GM19438 (cell line): ENCODE measurements around the gene DMRTA1.
"Not testable (repeated sequence)": the region's sequence is repeated elsewhere in the genome, so short reads cannot be mapped to it uniquely, and the experiment has no call there.

Source experiments
- ATAC-seq: cut with Tn5 transposase; IDR thresholded peaks from one replicate; pipeline ENCODE4 v1.9.1; 2021; ENCODE audit warnings: low read depth; ENCODE audit not compliant: unreplicated experiment

DMRTA1 gene

DNA sequence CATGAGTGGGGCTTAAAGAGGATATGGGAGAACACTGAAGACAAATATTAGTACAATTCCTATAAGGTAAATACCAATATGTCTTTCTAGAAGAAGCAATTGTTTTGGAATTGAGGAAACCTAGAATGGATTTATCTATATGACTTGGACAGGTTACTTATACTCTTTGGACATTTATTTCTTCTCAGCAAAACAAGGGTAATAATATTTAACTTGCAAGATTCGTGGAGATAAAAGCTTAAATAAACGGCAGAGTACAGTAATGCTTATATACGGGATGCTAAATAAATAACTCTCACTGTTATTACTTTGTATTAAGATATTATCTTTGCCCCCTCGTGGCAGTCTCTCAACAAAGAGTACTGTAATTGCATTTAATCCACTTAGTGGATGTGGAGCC, 8.6 kb downstream of the DMRTA1 start:
- ATAC-seq = no peak

- ATAC-seq = no peak
Observed at GRCh38 chr9:22457448-22457847, 10.8 kb downstream of the DMRTA1 start.

- ATAC-seq = no peak
Observed at GRCh38 chr9:22463205-22463604, 16.6 kb downstream of the DMRTA1 start.

DNA sequence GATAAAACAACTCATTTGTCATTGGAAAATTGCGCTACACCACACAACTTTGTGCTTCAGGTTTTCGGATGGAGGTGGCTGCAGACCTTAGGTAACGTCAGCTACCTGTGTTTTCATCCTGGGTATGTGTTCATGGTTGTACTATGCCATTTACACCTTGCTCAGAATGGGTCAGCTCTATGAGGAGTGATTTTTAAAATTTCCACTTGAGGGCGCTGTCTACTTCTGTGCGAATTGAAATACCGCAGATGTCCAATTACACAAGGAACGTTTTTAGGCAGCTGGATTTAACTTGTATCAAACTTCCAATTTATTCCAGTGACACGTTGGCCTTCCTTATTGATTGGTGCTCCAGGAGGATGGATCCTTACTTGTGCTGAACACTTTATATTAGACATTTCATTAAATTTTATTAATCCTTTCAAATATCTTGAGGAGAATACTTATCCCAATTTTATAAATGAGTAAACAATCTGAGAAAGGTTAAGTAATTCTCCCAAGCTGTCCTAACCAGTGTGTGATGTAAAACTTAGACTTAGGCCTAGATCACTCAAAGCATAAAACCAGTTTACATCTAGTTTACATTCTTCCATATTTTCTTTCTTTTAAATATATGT, 23.4 kb downstream of the DMRTA1 start:
- ATAC-seq = peak; percentile 88

- ATAC-seq = no peak
Observed at GRCh38 chr9:22481566-22481965, 34.9 kb downstream of the DMRTA1 start.

DNA sequence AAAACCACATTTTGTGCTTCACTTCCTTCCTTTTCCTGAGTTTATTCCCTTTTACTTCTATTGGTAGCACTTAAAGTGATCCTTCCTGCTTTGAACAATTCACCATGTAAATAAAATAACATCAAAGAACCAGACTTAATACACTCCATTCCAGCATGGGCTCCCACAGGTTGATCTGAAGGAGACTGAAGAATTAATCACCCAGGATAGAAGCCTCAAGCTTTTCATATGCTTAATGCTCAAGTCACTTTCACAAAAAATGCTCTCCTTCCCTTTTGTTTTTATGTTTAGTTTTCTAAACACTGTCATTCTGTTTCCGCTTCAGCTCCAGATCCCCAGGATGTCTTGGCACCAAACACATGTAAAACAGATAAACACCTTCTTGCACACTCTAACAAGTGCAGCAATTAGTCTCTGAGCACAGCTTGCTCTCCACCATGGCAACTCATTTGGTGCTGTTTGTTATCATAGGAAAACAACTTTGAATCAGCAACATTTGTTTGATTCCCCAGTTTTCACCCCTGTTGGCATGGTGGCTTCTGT, 37.0 kb downstream of the DMRTA1 start:
- ATAC-seq = no peak

DNA sequence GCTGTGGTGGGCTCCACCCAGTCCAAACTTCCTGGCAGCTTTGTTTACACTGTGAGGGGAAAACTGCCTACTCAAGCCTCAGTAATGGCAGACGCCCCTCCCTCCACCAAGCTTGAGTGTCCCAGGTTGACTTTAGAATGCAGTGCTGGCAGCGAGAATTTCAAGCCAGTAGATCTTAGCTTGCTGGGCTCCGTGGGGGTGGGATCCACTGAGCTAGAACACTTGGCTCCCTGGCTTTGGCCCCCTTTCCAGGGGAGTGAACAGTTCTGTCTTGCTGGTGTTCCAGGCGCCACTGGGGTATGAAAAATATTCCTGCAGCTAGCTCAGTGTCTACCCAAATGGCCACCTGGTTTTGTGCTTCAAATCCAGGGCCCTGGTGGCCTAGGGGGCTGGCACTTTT, 49.6 kb downstream of the DMRTA1 start:
- ATAC-seq = not testable (repeated sequence)
